IMR-90 (cell line): ENCODE results near the gene TPRKB. TPM values are rescaled to one million over a fixed set of nuclear protein-coding genes. Genes with fewer than 3 reads are reported as not detected.

Source experiments
- ATAC-seq: fragments of 200-7000 bp; cut with Tn5 transposase; 2 replicates; pipeline ENCODE4 v1.9.1; 2020; ENCODE audit warnings: low read depth, mild to moderate bottlenecking, moderate library complexity
- BruUV-seq: library from RNA; stranded (reverse); fragments of 400-500 nt; replicated peaks from 2 replicates; lab custom pipeline; 2021; lab: Mats Ljungman, UMichigan
- CTCF ChIA-PET: fragments of 300-600 bp; formaldehyde crosslinking; extraction: SDS; loops from one replicate; lab custom pipeline; 2021; ENCODE audit warnings: antibody characterized with exemption; lab: Yijun Ruan, JAX
- POLR2A ChIA-PET: fragments of 300-600 bp; sonication (Branson Sonifier 250); formaldehyde crosslinking; loops from one replicate; lab custom pipeline; 2022; ENCODE audit warnings: antibody characterized with exemption; ENCODE audit not compliant: unreplicated experiment; lab: Charles Lee
- DNase-seq: peaks from one replicate; pipeline ENCODE4 v3.0.0; 2013
- H2AFZ ChIP-seq: replicated peaks from 2 replicates; pipeline ENCODE3; 2013; ENCODE audit warnings: low read length, mild to moderate bottlenecking; ENCODE audit not compliant: poor library complexity
- H2AK5ac ChIP-seq: 2 replicates; pipeline ENCODE4 v1.6.1; 2013; ENCODE audit warnings: low read depth, low read length, inconsistent platforms
- H2AK9ac ChIP-seq: replicated peaks from 2 replicates; pipeline ENCODE3; 2013; ENCODE audit warnings: mild to moderate bottlenecking, low read depth, low read length, moderate library complexity; ENCODE audit not compliant: poor library complexity
- H2BK120ac ChIP-seq: 2 replicates; pipeline ENCODE4 v1.6.1; 2013; ENCODE audit warnings: low read depth, low read length, inconsistent platforms
- H2BK15ac ChIP-seq: 3 replicates; pipeline ENCODE4 v1.6.1; 2013; ENCODE audit warnings: low read depth, low read length, inconsistent platforms
- H2BK20ac ChIP-seq: 2 replicates; pipeline ENCODE4 v1.6.1; 2013; ENCODE audit warnings: low read depth, mild to moderate bottlenecking, inconsistent platforms, low read length, moderate library complexity
- H2BK5ac ChIP-seq: 2 replicates; pipeline ENCODE4 v1.6.1; 2013; ENCODE audit warnings: mild to moderate bottlenecking, low read depth, low read length, inconsistent platforms; ENCODE audit not compliant: poor library complexity, severe bottlenecking
- H3K14ac ChIP-seq: replicated peaks from 2 replicates; pipeline ENCODE4 v1.6.1; 2013; ENCODE audit warnings: low read depth, low read length, inconsistent platforms
- H3K18ac ChIP-seq: 2 replicates; pipeline ENCODE4 v1.6.1; 2013; ENCODE audit warnings: low read depth, low read length, control low read depth
- H3K23ac ChIP-seq: 2 replicates; pipeline ENCODE4 v1.6.1; 2013; ENCODE audit warnings: low read depth, low read length, inconsistent platforms
- H3K27ac ChIP-seq: 2 replicates; pipeline ENCODE4 v1.5.1; 2013; ENCODE audit warnings: mild to moderate bottlenecking, control low read depth, low read length; ENCODE audit not compliant: insufficient read depth
- H3K27me3 ChIP-seq: 2 replicates; pipeline ENCODE4 v1.6.1; 2013; ENCODE audit warnings: low read length; ENCODE audit not compliant: control insufficient read depth, insufficient read depth
- H3K36me3 ChIP-seq: 2 replicates; pipeline ENCODE4 v1.6.1; 2013; ENCODE audit warnings: low read length, mixed read lengths; ENCODE audit not compliant: control insufficient read depth, insufficient read depth
- H3K4ac ChIP-seq: 2 replicates; pipeline ENCODE4 v1.6.1; 2013; ENCODE audit warnings: low read depth, low read length, inconsistent platforms
- H3K4me1 ChIP-seq: 2 replicates; pipeline ENCODE4 v1.6.1; 2013; ENCODE audit warnings: low read length, mixed read lengths; ENCODE audit not compliant: control insufficient read depth, insufficient read depth
- H3K4me2 ChIP-seq: 2 replicates; pipeline ENCODE4 v1.6.1; 2013; ENCODE audit warnings: low read depth, mild to moderate bottlenecking, control low read depth, low read length, moderate library complexity
- H3K4me3 ChIP-seq: 2 replicates; pipeline ENCODE4 v1.5.1; 2013; ENCODE audit warnings: low read depth, mild to moderate bottlenecking, control low read depth, low read length, moderate library complexity; ENCODE audit not compliant: insufficient read depth
- H3K56ac ChIP-seq: 2 replicates; pipeline ENCODE4 v1.6.1; 2013; ENCODE audit warnings: low read length, inconsistent platforms; ENCODE audit not compliant: insufficient read depth; ENCODE audit errors: extremely low read depth
- H3K79me1 ChIP-seq, 2 experiments: 2 replicates each; pipeline ENCODE4 v1.6.1; 2013; ENCODE audit warnings: low read length in 2 of 2, inconsistent platforms in 1 of 2, low read depth in 1 of 2
- H3K9ac ChIP-seq: 2 replicates; pipeline ENCODE4 v1.6.1; 2013; ENCODE audit warnings: low read depth, low read length, control low read depth
- H3K9me1 ChIP-seq: 2 replicates; pipeline ENCODE4 v1.6.1; 2013; ENCODE audit warnings: low read length, inconsistent platforms; ENCODE audit not compliant: insufficient read depth
- H3K9me3 ChIP-seq: 2 replicates; pipeline ENCODE4 v1.6.1; 2013; ENCODE audit warnings: low read length; ENCODE audit not compliant: control insufficient read depth, insufficient read depth
- H4K20me1 ChIP-seq: 2 replicates; pipeline ENCODE4 v1.6.1; 2013; ENCODE audit warnings: low read length, inconsistent platforms; ENCODE audit not compliant: insufficient read depth
- H4K5ac ChIP-seq: 2 replicates; pipeline ENCODE4 v1.6.1; 2013; ENCODE audit warnings: mild to moderate bottlenecking, low read depth, low read length, control low read depth
- H4K8ac ChIP-seq, 2 experiments: 2 replicates each; pipeline ENCODE4 v1.6.1; 2013; ENCODE audit warnings: low read depth in 2 of 2, low read length in 2 of 2, control low read depth in 1 of 2, inconsistent platforms in 1 of 2
- H4K91ac ChIP-seq: 2 replicates; pipeline ENCODE4 v1.6.1; 2013; ENCODE audit warnings: low read depth, low read length, inconsistent platforms; ENCODE audit not compliant: insufficient read depth
- CTCF ChIP-seq: conservative IDR thresholded peaks from 2 replicates; pipeline ENCODE4 v1.5.1; 2012; ENCODE audit warnings: mild to moderate bottlenecking, low read depth, low read length, improper control_type of control experiment
- ELK1 ChIP-seq: fragments of 150-350 bp; IDR thresholded peaks from 2 replicates; pipeline ENCODE4 v1.6.1; 2016; ENCODE audit warnings: low read depth, mild to moderate bottlenecking, low read length, moderate library complexity, borderline replicate concordance
- FOS ChIP-seq: fragments of 150-350 bp; IDR thresholded peaks from 2 replicates; pipeline ENCODE4 v1.6.1; 2016; ENCODE audit warnings: low read depth, low read length
- MAFK ChIP-seq: IDR thresholded peaks from 2 replicates; pipeline ENCODE4 v1.6.1; 2012; ENCODE audit warnings: low read depth, low read length, improper control_type of control experiment
- MXI1 ChIP-seq: IDR thresholded peaks from 2 replicates; pipeline ENCODE4 v1.6.1; 2012; ENCODE audit warnings: low read depth, mild to moderate bottlenecking, low read length, moderate library complexity, borderline replicate concordance
- POLR2A ChIP-seq: IDR thresholded peaks from 2 replicates; pipeline ENCODE4 v1.6.1; 2012; ENCODE audit warnings: mild to moderate bottlenecking, low read depth, low read length
- RFX5 ChIP-seq: IDR thresholded peaks from 2 replicates; pipeline ENCODE4 v1.8.0; 2012; ENCODE audit warnings: low read depth, mild to moderate bottlenecking, low read length, moderate library complexity
- WGBS, 2 experiments: methylation state at CpG; one replicate each; pipeline versions ENCODE4 v1.1.5 to v1.1.7; 2013; ENCODE audit warnings: missing lambda C conversion rate in 2 of 2; ENCODE audit not compliant: insufficient read length in 1 of 2; ENCODE audit errors: extremely low coverage in 2 of 2; 5-methylcytosine and 5-hydroxymethylcytosine counted together
- dilution Hi-C: fragments of 300-500 bp; cut with HindIII; formaldehyde crosslinking; loops from one replicate; pipeline ENCODE4 v1.14.3; 2018; ENCODE audit warnings: low sequenced_read_pairs; ENCODE audit not compliant: unreplicated experiment
- in situ Hi-C: fragments of 300-500 bp; cut with MboI; formaldehyde crosslinking; loops from 3 replicates; pipeline ENCODE4 v1.14.3; 2019; ENCODE audit warnings: low sequenced_read_pairs, inconsistent platforms, mixed read lengths
- intact Hi-C: fragments of 100-400 bp; cut with micrococcal nuclease; formaldehyde crosslinking; loops from 2 replicates; pipeline ENCODE4 v1.10.0; 2022
- polyA plus RNA-seq, 3 experiments: library from polyadenylated mRNA; depleted of rRNA; stranded (reverse); fragments of >200 nt; gene quantifications; 2 replicates each; pipeline ENCODE4 v1.2.3, GENCODE V29; 2012; ENCODE audit warnings: low replicate concordance in 1 of 3
- total RNA-seq: library from RNA; depleted of rRNA; stranded (reverse); fragments of >200 nt; gene quantifications from 2 replicates; pipeline ENCODE4 v1.2.3, GENCODE V29; 2012

Gene TPRKB
- total and polyA plus RNA-seq, 2 of the 4 experiments (the other 2 are of a cell fraction), result 35.3 to 37.6 TPM

GRCh38 chr2:73707058-73707457, 30.1 kb downstream of the TPRKB start:
- Histone ChIP-seq H4K91ac (no peak overlapping the region), H2AK9ac (no peak overlapping the region), H3K23ac (no peak overlapping the region), H3K9me1 (no peaks in the 10 kb centered on the region), H3K79me1 (no peaks in the 10 kb centered on the region), H3K27ac (no peak overlapping the region), H3K9ac (no peak overlapping the region), H3K56ac (no peak overlapping the region), H3K4me3 (no peak overlapping the region), H2AFZ (no peak overlapping the region), H2AK5ac (no peak overlapping the region), H3K4ac (no peak overlapping the region), H2BK20ac (no peak overlapping the region), H4K20me1 (no peaks in the 10 kb centered on the region), H2BK120ac (no peak overlapping the region), H4K8ac (no peak overlapping the region), H3K4me2 (no peak overlapping the region), H3K36me3 (no peaks in the 10 kb centered on the region), H2BK5ac (no peak overlapping the region), H4K5ac (no peak overlapping the region), H2BK15ac (no peak overlapping the region), H3K14ac (no peak overlapping the region), H3K9me3 (no peaks in the 10 kb centered on the region), H3K4me1 (no peaks in the 10 kb centered on the region), H3K18ac (no peak overlapping the region), H3K27me3 (peaks cover 32% of the 10 kb centered on the region)
- no TSS peak for BruUV-seq
- in situ Hi-C loops, result no loop called here
- ATAC-seq (no peak), DNase-seq (no peak)
- CTCF ChIA-PET, result no interaction called here
- dilution Hi-C loops, result no loop called here
- intact Hi-C loops, result no loop called here
- POLR2A ChIA-PET, result no interaction called here
- TF ChIP-seq MAFK (no peak), RFX5 (no peak), ELK1 (no peak), POLR2A (no peak), MXI1 (no peak), FOS (no peak), CTCF (no peak)
- WGBS, 2 experiments, result 0% methylated on average over 1 of the region's 5 CpGs; no CpG with 5 or more reads in 1 of the 2 experiments
